HTR-8/SVneo (cell line): ENCODE results near the gene MBNL1.

Experiments
- DNase-seq: peaks from one replicate; pipeline ENCODE4 v3.0.0; 2011; ENCODE audit warnings: low spot score, mixed read lengths; ENCODE audit not compliant: insufficient read length
- FAIRE-seq: peaks from 2 replicates; lab custom pipeline; 2011; peaks lifted over from hg19 to GRCh38; lab: Jason Lieb, UNC

The MBNL1 gene

GRCh38 chr3:152293347-152294006, 24.7 kb downstream of the MBNL1 start:
- DNase-seq (no peak), FAIRE-seq (no peak)

GRCh38 chr3:152295344-152295743, 26.6 kb downstream of the MBNL1 start:
- FAIRE-seq (no peak), DNase-seq (no peak)

GRCh38 chr3:152295806-152296205, 27.1 kb downstream of the MBNL1 start:
- FAIRE-seq (no peak), DNase-seq (no peak)

GRCh38 chr3:152296382-152296781, 27.7 kb downstream of the MBNL1 start:
- no peak for FAIRE-seq

GRCh38 chr3:152296971-152297370, 28.2 kb downstream of the MBNL1 start:
- DNase-seq: no peak
- FAIRE-seq: no peak

More at GRCh38 chr3:152296382-152296781, 27.7 kb downstream of the MBNL1 start:
- DNase-seq: no peak

- peak; percentile 38 for FAIRE-seq
Observed at GRCh38 chr3:152298393-152299248, 29.9 kb downstream of the MBNL1 start.

GRCh38 chr3:152299249-152299976, 30.7 kb downstream of the MBNL1 start:
- no peak for FAIRE-seq
- no peak for DNase-seq

More at GRCh38 chr3:152298393-152299248, 29.9 kb downstream of the MBNL1 start:
- peak; percentile 64 for DNase-seq

- FAIRE-seq (no peak), DNase-seq (no peak)
Observed at GRCh38 chr3:152300029-152300731, 31.5 kb downstream of the MBNL1 start.

- DNase-seq (no peak), FAIRE-seq (no peak)
Observed at GRCh38 chr3:152301745-152302181, 33.0 kb downstream of the MBNL1 start.

- DNase-seq: no peak
- FAIRE-seq: no peak
Observed at GRCh38 chr3:152302521-152303021, 33.8 kb downstream of the MBNL1 start.

- no peak for DNase-seq
- no peak for FAIRE-seq
Observed at GRCh38 chr3:152304160-152304559, 35.4 kb downstream of the MBNL1 start.

- no peak for DNase-seq
- FAIRE-seq: no peak
Observed at GRCh38 chr3:152305075-152305474, 36.3 kb downstream of the MBNL1 start.

- DNase-seq (no peak), FAIRE-seq (no peak)
Observed at GRCh38 chr3:152307829-152308474, 39.2 kb downstream of the MBNL1 start.

GRCh38 chr3:152308475-152308844, 39.7 kb downstream of the MBNL1 start:
- no peak for DNase-seq
- FAIRE-seq: no peak

GRCh38 chr3:152309031-152309430, 40.3 kb downstream of the MBNL1 start:
- DNase-seq: no peak
- no peak for FAIRE-seq

GRCh38 chr3:152309535-152310307, 41.0 kb downstream of the MBNL1 start:
- FAIRE-seq (no peak), DNase-seq (no peak)

- FAIRE-seq (no peak), DNase-seq (no peak)
Observed at GRCh38 chr3:152313430-152313829, 44.7 kb downstream of the MBNL1 start.

- FAIRE-seq: no peak
- DNase-seq: no peak
Observed at GRCh38 chr3:152313914-152314313, 45.2 kb downstream of the MBNL1 start.
